Activated gamma-delta T cell (primary cell): ENCODE data around the gene MYLIP.
"Not testable (repeated sequence)": the region's sequence is repeated elsewhere in the genome, so short reads cannot be mapped to it uniquely, and the experiment has no call there.

Experiments used
- DNase-seq: peaks from one replicate; lab custom pipeline; 2025; lab: John Stamatoyannopoulos, UW

Gene MYLIP

DNA sequence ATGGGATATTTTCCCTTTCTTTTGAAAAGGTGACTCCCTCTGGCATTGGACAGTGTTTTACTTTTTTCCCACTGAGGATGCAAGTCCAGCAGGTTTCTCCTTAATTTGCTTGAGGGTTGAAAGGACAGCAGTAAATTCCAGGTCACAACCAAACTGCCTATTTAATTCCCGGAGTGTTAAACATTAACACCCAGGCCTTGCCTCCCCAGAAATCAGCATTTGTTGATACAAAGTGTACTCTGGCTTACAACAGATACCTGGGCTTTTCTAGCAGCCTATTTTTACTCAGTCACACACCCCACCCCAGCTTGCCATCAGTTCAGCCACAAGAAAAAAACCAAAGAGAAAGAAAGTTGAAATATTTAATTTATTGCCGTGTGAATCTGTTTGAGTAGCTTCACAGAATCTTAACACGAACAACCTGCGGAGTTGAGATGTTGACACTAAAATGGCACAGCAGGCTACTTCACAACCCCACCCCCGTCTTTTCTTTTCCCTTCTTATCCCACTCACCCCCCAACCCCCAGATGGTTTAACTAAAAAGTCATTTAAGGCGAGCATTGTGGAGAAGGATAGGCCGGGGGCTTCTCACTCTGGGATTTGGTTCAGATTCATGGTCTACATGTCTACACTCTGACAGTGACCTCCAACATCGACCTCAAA, 45.7 kb downstream of the MYLIP start:
- no peak for DNase-seq

DNA sequence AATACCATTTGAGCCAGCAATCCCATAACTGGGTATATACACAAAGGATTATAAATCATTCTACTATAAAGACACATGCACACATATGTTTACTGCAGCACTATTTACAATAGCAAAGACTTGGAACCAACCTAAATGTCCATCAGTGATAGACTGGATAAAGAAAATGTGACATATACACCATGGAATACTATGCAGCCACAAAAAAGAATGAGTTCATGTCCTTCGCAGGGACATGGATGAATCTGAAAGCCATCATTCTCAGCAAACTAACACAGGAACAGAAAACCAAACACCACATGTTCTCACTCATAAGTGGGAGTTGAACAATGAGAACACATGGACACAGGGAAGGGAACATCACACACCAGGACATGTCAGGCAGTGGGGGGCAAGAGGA, 47.7 kb downstream of the MYLIP start:
- DNase-seq, result not testable (repeated sequence)

DNA sequence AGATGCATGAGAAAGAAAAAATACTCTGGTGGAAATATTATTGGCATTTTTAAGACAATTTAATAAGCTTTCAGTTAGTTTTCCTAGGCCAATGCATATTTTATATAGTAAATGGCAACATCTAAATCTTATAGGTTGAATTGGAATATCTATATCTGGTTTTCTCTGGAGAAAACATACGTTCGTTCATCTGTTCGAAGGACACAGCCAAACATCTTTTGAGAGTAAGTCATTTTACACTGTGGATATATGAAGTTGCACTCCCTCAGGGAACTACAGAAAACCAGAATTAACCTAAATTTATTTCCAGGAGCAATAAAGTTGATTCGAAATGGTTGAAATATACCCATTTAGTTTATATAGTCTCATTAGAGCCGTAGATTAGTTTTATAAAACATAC, 49.0 kb downstream of the MYLIP start:
- DNase-seq, result no peak

DNA sequence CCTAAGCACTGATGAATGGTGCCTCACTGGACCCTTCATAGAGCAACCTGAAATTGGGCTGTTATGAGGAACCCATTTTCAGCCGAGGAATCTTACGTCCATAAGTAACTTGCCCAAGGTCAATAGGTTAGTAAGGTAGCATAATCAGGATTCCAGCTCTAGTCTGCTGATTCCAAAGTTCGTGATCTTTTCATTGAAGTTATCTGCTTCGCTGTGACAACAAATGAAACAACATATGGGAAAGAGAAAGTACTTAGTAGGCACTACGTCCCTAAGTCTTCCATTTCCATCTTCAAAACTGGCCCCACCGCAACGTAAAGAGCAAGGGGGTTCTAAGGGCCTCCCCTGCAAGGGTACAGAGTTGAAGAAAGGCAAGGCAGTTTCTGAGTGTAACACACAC, 49.5 kb downstream of the MYLIP start:
- DNase-seq, result no peak

DNA sequence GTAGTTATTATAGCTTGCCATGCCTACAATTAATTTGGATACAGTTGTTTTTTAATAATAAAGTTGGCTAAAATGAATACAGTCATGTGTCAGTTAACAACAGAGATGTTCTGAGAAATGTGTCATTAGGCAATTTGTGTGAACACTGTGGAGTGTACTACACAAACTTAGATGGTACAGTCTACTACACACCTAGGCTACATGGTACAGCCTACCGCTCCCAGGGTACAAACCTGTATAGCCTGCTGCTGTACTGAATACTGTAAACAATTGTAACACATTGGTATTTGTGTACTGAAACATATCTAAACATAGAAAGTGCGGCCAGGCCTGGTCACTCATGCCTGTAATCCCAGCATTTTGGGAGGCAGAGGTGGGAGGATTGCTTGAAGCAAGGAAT, 50.2 kb downstream of the MYLIP start:
- no peak for DNase-seq

DNA sequence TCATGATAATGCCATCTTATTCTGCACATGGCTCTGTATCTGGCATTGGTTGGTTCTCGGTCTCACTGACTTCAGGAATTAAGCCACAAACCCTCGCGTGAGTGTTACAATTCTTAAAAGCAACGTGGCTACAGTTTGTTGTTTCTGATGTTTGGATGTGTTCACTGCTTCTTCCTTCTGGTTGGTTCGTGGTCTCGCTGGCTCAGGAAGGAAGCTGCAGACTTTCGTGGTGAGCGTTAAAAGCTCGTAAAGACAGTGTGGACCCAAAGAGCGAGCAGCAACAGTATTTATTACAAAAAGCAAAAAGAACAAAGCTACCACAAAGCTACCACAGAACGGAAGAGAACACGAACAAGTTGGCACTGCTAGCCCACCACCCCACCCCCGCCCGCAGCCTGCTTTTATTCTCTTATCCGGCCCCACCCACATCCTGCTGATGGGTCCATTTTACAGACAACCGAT, 51.1 kb downstream of the MYLIP start:
- DNase-seq, result no peak

GRCh38 chr6:16180696-16181438, 52.0 kb downstream of the MYLIP start:
- DNase-seq, result no peak

- no peak for DNase-seq
Observed at GRCh38 chr6:16181439-16182297, 52.8 kb downstream of the MYLIP start.

GRCh38 chr6:16183187-16183664, 54.3 kb downstream of the MYLIP start:
- DNase-seq, result no peak

- DNase-seq, result no peak
Observed at GRCh38 chr6:16184129-16184528, 55.2 kb downstream of the MYLIP start.

- no peak for DNase-seq
Observed at GRCh38 chr6:16184551-16184950, 55.7 kb downstream of the MYLIP start.

- DNase-seq, result no peak
Observed at GRCh38 chr6:16187176-16187575, 58.3 kb downstream of the MYLIP start.

DNA sequence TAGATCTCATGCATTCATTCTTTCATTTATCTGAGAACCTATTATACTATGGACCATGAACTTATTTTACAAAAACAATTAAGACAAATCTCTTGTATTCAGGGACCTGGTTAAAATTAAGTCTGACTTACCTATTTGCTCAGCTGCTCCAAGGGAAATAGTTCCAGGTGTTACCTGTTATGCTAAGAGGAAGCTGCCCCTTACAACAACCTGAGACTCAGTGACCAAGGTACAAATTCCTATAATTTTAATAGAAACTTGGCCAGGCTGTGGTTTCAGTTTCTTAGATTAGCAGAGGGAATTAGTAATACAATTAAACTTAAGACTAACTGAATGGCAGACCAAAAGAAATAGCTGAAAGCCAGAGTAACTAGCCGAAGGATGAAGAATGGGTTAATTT, 61.3 kb downstream of the MYLIP start:
- no peak for DNase-seq

DNA sequence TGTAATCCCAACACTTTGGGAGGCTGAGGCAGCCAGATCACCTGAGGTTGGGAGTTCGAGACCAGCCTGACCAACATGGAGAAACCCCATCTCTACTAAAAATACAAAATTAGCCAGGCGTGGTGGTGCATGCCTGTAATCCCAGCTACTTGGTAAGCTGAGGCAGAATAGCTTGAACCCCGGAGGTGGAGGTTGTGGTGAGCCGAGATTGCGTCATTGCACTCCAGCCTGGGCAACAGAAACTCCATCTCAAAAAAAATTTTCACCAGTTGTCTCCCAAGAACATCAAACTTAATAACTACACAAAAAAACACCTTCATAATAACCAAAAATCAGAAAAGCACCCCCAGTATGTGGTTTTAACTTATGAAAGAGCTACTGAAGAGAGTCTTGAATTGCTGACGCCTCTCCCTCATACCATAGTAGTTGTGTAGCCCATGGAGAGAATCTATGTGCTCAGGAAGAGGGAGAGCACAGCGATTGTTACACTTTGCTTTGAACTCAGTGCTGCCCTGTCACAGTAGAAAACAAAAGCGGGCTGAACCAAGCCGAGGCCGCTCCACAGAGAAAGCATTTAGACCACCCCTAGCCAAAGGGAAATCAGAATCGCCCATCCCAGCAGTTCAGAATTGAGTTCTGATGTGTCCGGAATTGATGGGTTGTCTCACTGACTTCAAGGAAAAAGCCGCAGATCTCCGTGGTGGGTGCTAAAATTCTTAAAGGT, 67.5 kb downstream of the MYLIP start:
- DNase-seq, result no peak

DNA sequence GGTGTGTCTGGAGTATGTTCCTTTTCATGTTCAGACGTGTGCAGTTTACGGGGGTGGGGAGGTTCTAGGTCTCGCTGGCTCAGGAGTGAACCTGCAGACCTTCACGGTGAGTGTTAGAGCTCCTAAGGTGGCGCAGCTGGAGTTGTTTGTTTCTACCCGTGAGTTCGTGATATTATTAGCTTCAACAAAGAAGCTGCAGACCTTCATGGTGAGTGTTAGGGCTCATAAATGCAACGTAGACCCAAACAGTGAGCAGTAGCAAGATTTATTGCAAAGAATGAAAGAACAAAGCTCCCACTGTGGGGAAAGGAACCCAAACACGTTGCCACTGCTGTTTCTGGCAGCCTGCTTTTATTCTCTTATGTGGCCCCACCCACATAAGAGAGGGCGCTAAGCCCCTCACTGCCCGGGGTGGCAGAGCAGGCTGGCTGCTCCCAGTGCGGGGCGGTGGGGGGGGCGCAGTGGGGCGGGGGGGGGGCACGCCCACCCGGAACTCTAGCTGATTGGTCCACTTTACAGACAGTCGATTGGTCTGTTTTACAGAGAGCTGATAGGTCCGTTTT, 68.2 kb downstream of the MYLIP start:
- DNase-seq, result no peak
